ENCODE data around the gene TNS4. TPM values are rescaled to one million over a fixed set of nuclear protein-coding genes. Genes with fewer than 3 reads are reported as not detected.
A peak's percentile ranks its signal among the peaks of the same experiment; 100 is the strongest.

The TNS4 gene
- total RNA-seq, 1 donor from 2014 or later: 13.1 TPM

GRCh38 chr17:40474419-40475002, 26.9 kb downstream of the TNS4 start:
- no peak overlapping the region for H3K27ac Mint-ChIP-seq
- H3K36me3 Mint-ChIP-seq (ENCODE audit: low read depth): peaks cover 15% of the 10 kb centered on the region
- no peaks in the 10 kb centered on the region for H3K27me3 Mint-ChIP-seq
- H3K9me3 Mint-ChIP-seq: no peaks in the 10 kb centered on the region
- no peak overlapping the region for H3K4me3 Mint-ChIP-seq
- intact Hi-C loops (cut with micrococcal nuclease): no loop called here
- peaks cover 32% of the 10 kb centered on the region for H3K4me1 Mint-ChIP-seq
- no peak for DNase-seq

GRCh38 chr17:40473573-40474365, 27.7 kb downstream of the TNS4 start:
- H3K27ac Mint-ChIP-seq: no peak overlapping the region
- peaks cover 27% of the 10 kb centered on the region for H3K4me1 Mint-ChIP-seq
- no peaks in the 10 kb centered on the region for H3K9me3 Mint-ChIP-seq
- intact Hi-C loops (cut with micrococcal nuclease): no loop called here
- H3K4me3 Mint-ChIP-seq: no peak overlapping the region
- H3K27me3 Mint-ChIP-seq: no peaks in the 10 kb centered on the region
- no peak for DNase-seq
- peaks cover 11% of the 10 kb centered on the region for H3K36me3 Mint-ChIP-seq (ENCODE audit: low read depth)

DNA sequence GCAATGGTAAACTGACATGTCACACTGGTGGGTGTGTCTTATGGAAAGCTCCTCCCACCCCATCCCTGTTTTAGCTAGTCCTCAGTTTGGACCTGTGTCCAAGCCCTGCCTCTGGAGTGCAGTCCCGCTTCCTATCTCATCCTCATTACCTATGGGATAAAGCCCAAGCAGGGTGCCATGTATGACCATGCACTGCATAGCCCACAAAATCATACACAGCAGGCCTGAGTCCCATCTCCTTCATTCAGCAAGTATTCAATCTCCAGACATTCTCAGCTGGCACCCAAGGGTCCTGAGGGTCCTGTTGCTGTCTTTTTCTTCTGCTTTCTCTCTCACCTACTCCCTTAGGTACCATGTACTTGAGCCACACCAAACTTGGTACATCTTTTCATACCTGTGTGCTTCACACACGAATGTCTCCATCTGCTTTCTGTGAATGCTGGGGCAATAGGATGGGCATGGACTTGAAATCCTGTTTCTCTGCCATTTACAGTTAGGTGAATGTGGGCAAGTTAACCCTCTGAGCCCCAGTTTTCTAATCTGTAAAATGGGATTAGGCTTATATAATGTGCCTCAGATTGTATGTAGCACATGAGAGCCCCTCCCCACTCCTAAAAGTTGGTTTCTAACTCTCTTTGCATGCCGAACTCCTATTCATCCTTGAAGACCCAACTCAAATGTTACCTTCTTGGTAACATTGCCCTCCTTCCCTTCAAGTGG, 28.5 kb downstream of the TNS4 start:
- Mint-ChIP-seq H3K36me3 (ENCODE audit: low read depth) (peaks cover 9% of the 10 kb centered on the region), H3K27me3 (no peaks in the 10 kb centered on the region), H3K27ac (no peak overlapping the region), H3K4me3 (no peak overlapping the region), H3K4me1 (peaks cover 25% of the 10 kb centered on the region), H3K9me3 (no peaks in the 10 kb centered on the region)
- intact Hi-C loops (cut with micrococcal nuclease): no loop called here
- DNase-seq: no peak

GRCh38 chr17:40471846-40472732, 29.3 kb downstream of the TNS4 start:
- intact Hi-C loops (cut with micrococcal nuclease): no loop called here
- Mint-ChIP-seq H3K27ac (no peak overlapping the region), H3K27me3 (no peaks in the 10 kb centered on the region)

DNA sequence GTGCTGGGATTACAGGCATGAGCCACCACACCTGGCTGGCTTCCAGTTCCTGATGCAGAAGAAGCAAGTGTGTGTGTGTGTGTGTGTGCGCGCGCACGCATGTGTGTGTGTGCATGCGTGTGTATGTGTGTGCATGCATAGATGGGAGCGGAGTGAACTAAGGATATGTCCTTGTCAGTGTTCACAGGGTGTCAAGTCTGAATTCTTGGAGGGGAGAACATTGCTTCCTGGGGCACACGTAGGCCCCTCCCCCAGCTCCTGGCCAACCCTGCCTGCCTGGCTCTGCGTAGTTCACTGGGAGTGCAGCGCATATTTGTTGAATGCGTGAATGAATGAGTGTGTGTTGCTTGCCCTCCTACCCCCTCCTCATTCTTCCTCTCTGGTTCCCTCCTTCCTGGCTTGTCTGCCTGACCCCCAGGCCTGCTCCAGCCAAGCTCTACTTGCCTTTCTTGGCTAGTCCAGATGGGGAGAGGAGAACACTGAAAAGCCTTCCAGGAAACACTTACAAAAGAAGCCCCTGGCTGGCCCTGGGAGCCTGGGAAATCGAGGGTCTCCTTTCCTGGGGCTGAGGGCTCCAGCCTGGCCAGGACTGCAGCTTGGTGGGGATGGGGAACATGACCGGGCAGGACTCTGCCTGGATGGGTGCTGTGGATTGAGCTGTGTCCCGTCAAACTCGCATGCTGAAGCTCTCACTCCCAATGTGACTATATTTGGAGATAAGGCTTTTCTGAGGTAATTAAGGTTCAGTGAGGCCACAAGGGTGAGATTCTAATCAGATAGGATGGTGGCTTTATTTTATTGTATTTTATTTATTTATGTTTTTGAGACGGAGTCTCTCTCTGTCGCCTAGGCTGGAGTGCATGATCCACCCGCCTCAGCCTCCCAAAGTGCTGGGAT, 30.2 kb downstream of the TNS4 start:
- H3K4me1 Mint-ChIP-seq: peaks cover 17% of the 10 kb centered on the region
- no peaks in the 10 kb centered on the region for H3K27me3 Mint-ChIP-seq
- intact Hi-C loops (cut with micrococcal nuclease): no loop called here
- no peaks in the 10 kb centered on the region for H3K9me3 Mint-ChIP-seq
- DNase-seq: no peak
- H3K36me3 Mint-ChIP-seq (ENCODE audit: low read depth): peaks cover 1% of the 10 kb centered on the region
- no peak overlapping the region for H3K27ac Mint-ChIP-seq
- H3K4me3 Mint-ChIP-seq: no peak overlapping the region

More at GRCh38 chr17:40471846-40472732, 29.3 kb downstream of the TNS4 start:
- H3K4me3 Mint-ChIP-seq: no peak overlapping the region
- H3K9me3 Mint-ChIP-seq: no peaks in the 10 kb centered on the region
- peaks cover 5% of the 10 kb centered on the region for H3K36me3 Mint-ChIP-seq (ENCODE audit: low read depth)
- DNase-seq: no peak
- peaks cover 20% of the 10 kb centered on the region for H3K4me1 Mint-ChIP-seq

DNA sequence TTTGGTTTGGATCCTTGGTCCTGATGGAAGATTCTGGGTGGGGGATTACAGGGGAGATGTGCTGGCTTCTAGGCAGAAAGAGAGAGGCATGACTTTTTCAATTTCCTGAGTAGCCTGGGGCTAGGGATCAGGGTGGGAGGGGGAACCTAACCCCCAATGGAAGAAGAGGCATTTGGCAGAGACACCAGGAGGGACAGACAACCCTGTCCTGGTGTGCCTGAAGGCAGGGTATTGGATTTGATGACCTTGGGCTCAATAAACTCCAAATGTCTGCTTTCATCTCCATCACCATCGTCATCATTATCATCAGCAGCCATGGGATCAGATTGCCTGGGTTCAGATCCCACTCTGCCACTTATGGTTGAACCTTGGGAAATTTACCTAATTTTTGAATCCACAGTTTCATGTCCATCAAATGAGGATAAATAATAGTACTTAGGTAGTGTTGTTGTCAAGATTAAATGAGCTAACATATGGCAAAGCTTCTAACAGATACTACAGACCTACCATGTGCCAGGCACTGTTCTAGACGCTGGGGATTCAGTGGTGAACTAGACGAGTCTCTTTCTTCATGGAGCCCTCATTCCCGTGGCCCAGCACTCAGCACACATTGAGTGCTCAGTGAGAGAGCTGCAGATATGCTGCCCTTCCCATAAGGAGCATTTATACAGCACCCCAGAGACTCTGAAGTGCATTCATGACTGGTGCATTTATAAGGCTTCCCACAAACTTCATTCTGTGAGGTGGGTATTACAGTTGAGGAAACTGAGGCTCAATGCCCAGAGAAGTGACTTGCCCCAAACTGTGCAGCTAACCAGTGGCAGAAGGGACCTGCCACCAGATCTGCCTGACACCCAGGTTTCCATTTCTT, 31.4 kb downstream of the TNS4 start:
- Mint-ChIP-seq H3K36me3 (ENCODE audit: low read depth) (no peaks in the 10 kb centered on the region), H3K27ac (no peak overlapping the region), H3K9me3 (no peaks in the 10 kb centered on the region), H3K4me3 (no peak overlapping the region), H3K4me1 (peaks cover 15% of the 10 kb centered on the region), H3K27me3 (peaks cover 4% of the 10 kb centered on the region)
- intact Hi-C loops (cut with micrococcal nuclease): no loop called here
- DNase-seq: no peak

- no peak for DNase-seq
- Mint-ChIP-seq H3K36me3 (ENCODE audit: low read depth) (no peaks in the 10 kb centered on the region), H3K27me3 (peaks cover 4% of the 10 kb centered on the region), H3K4me1 (peaks cover 13% of the 10 kb centered on the region), H3K9me3 (no peaks in the 10 kb centered on the region), H3K4me3 (no peak overlapping the region), H3K27ac (no peak overlapping the region)
- intact Hi-C loops (cut with micrococcal nuclease): no loop called here
Observed at GRCh38 chr17:40468560-40468959, 32.9 kb downstream of the TNS4 start.

- no peak overlapping the region for H3K27ac Mint-ChIP-seq
- peaks cover 4% of the 10 kb centered on the region for H3K27me3 Mint-ChIP-seq
- H3K4me3 Mint-ChIP-seq: no peak overlapping the region
- DNase-seq: no peak
- no peaks in the 10 kb centered on the region for H3K9me3 Mint-ChIP-seq
- intact Hi-C loops (cut with micrococcal nuclease): no loop called here
- H3K36me3 Mint-ChIP-seq (ENCODE audit: low read depth): no peaks in the 10 kb centered on the region
- peaks cover 5% of the 10 kb centered on the region for H3K4me1 Mint-ChIP-seq
Observed at GRCh38 chr17:40467281-40467867, 34.0 kb downstream of the TNS4 start.

GRCh38 chr17:40466298-40466971, 35.0 kb downstream of the TNS4 start:
- intact Hi-C loops (cut with micrococcal nuclease): no loop called here
- peak overlapping the region; percentile 25 for H3K27ac Mint-ChIP-seq
- peaks cover 4% of the 10 kb centered on the region for H3K27me3 Mint-ChIP-seq
- H3K36me3 Mint-ChIP-seq (ENCODE audit: low read depth): no peaks in the 10 kb centered on the region
- no peak overlapping the region for H3K4me3 Mint-ChIP-seq
- H3K4me1 Mint-ChIP-seq: peaks cover 4% of the 10 kb centered on the region
- no peaks in the 10 kb centered on the region for H3K9me3 Mint-ChIP-seq
- no peak for DNase-seq

DNA sequence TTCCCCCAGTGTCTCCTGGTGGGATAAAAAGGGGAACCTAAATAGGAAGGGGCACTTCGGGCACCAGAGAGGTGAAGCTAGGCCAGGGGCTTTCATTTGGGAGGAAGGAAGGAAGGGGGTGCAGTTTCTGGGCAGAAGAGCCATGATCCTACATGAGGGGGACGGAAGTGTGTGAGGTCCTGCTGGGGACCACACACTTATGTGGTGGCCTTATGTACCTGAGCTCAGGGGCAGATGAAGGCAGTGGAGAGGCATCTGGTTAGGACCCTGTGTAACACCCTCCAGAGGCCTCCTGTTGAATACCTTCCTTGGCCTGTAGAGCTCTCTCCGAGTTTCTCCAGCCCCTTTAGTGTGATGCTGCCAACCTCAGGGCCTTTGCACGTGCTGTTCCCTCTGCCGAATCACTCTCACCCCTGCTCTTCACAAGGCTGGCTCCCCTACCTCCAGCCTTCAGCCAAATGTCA, 37.0 kb downstream of the TNS4 start:
- intact Hi-C loops (cut with micrococcal nuclease): no loop called here
- no peaks in the 10 kb centered on the region for H3K9me3 Mint-ChIP-seq
- peaks cover 4% of the 10 kb centered on the region for H3K4me1 Mint-ChIP-seq
- H3K36me3 Mint-ChIP-seq (ENCODE audit: low read depth): no peaks in the 10 kb centered on the region
- peaks cover 4% of the 10 kb centered on the region for H3K27me3 Mint-ChIP-seq
- H3K4me3 Mint-ChIP-seq: no peak overlapping the region
- no peak for DNase-seq
- H3K27ac Mint-ChIP-seq: no peak overlapping the region

DNA sequence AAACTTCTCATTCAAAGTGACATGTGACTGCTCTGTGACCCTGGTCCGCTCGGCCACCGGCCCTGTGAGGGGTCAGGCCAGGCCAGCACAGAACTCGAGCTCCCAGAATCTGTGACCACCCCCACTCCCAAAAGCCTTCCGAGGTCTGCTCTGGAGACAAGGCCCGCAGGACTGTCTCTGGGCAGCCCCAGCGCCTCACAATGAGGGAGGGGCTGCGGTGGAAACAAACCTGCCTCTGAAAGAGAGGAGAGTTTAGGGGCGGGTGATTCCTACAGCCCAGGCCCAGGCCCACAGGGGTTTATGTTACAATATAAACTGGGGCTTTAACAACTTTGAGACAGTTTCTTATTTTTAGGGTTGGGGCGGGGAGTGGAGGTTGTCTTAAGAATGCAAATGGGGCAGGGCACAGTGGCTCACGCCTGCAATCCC, 38.3 kb downstream of the TNS4 start:
- H3K27ac Mint-ChIP-seq: no peak overlapping the region
- H3K36me3 Mint-ChIP-seq (ENCODE audit: low read depth): peaks cover 5% of the 10 kb centered on the region
- no peak for DNase-seq
- no peak overlapping the region for H3K4me3 Mint-ChIP-seq
- H3K4me1 Mint-ChIP-seq: peaks cover 9% of the 10 kb centered on the region
- intact Hi-C loops (cut with micrococcal nuclease): no loop called here
- H3K27me3 Mint-ChIP-seq: peaks cover 4% of the 10 kb centered on the region
- H3K9me3 Mint-ChIP-seq: no peaks in the 10 kb centered on the region

Data from activated CD4-positive, alpha-beta T cell treated with anti-CD3 and anti-CD28 coated beads, Interleukin-2, amount 10 ng/mL, durations not matched to agents 24 days and 14 days (primary cell).